ENCODE measurements around the gene CAPN11.

Gene CAPN11

GRCh38 chr6:44226368-44227147 is 67.9 kb downstream of the CAPN11 start:
- peak; percentile 40 for TF ChIP-seq ZNF600 (tag by site-specific recombination; IDR thresholded peaks at IDR 0.05)
- TF ChIP-seq PRDM10 (tag by site-specific recombination; IDR thresholded peaks at IDR 0.05): peak; percentile 79
- TF ChIP-seq ZBTB7A (tag by site-specific recombination; IDR thresholded peaks at IDR 0.05; ENCODE audit: low read depth): no peak
- peak; percentile 42; the same call in 1 of the 2 replicates for TF ChIP-seq PATZ1 (tag by site-specific recombination; IDR thresholded peaks at IDR 0.05)
- no peak for TF ChIP-seq ZNF211 (tag by site-specific recombination; IDR thresholded peaks at IDR 0.05; ENCODE audit: low read depth)
- TF ChIP-seq ZNF645 (tag by site-specific recombination; IDR thresholded peaks at IDR 0.05): 0 out of 2 replicates have a peak, but pooled peaks have one; percentile 43
- no peak for TF ChIP-seq ZNF501 (tag by site-specific recombination; IDR thresholded peaks at IDR 0.05)
- TF ChIP-seq ZNF223 (tag by site-specific recombination; IDR thresholded peaks at IDR 0.05): no peak
- ChIA-PET POLR2A (interaction anchor here (1.0 to 2.0 kb wide), 3 partner anchors 21 to 30 kb away, joined by 3 to 14 read pairs (median 3); partner anchors contain the start of genes HSP90AB1 and SLC35B2), CTCF (interaction anchor here (0.6 to 11.1 kb wide), 4 partner anchors 10 to 135 kb away, joined by 4 to 148 read pairs (median 12); no protein-coding TSS in a partner anchor)
- Histone ChIP-seq H3K9me3 (ENCODE audit: control insufficient read depth, insufficient read depth, low read depth, low read length) (no peaks in the 10 kb centered on the region), H3K27ac (ENCODE audit: extremely low read depth, low read depth, low read length) (no peak overlapping the region), H3K4me3 (ENCODE audit: low read depth, low read length) (no peak overlapping the region), H3K4me1 (ENCODE audit: control insufficient read depth, insufficient read depth, low read length) (peaks cover 22% of the 10 kb centered on the region), H3K36me3 (ENCODE audit: control insufficient read depth in 2 of 2, insufficient read depth in 1 of 2, low read length in 2 of 2) (peaks cover 0 to 33% of the 10 kb centered on the region in 2 experiments; a peak in 2 of 3 replicates)

GRCh38 chr6:44227148-44227793 is 68.7 kb downstream of the CAPN11 start:
- Histone ChIP-seq H3K4me3 (ENCODE audit: low read depth, low read length) (no peak overlapping the region), H3K4me1 (ENCODE audit: control insufficient read depth, insufficient read depth, low read length) (peaks cover 18% of the 10 kb centered on the region), H3K9me3 (ENCODE audit: control insufficient read depth, insufficient read depth, low read depth, low read length) (no peaks in the 10 kb centered on the region), H3K36me3 (ENCODE audit: control insufficient read depth in 2 of 2, insufficient read depth in 1 of 2, low read length in 2 of 2) (peaks cover 0 to 40% of the 10 kb centered on the region in 2 experiments; a peak in 2 of 3 replicates), H3K27ac (ENCODE audit: extremely low read depth, low read depth, low read length) (no peak overlapping the region)
- ChIA-PET CTCF (interaction anchor here (0.5 to 11.1 kb wide), 8 partner anchors 8 to 128 kb away, joined by 3 to 148 read pairs (median 6); no protein-coding TSS in a partner anchor), POLR2A (interaction anchor here (1.0 to 2.0 kb wide), 3 partner anchors 10 to 28 kb away, joined by 3 to 14 read pairs (median 4); partner anchors contain the start of gene HSP90AB1)
- TF ChIP-seq GLIS1 (tag by site-specific recombination; IDR thresholded peaks at IDR 0.05): peak; percentile 73
- TF ChIP-seq ZBTB10 (tag by site-specific recombination; IDR thresholded peaks at IDR 0.05): no peak
- TF ChIP-seq ZNF292 (tag by site-specific recombination; IDR thresholded peaks at IDR 0.05; ENCODE audit: borderline replicate concordance, low read depth): no peak
- no peak for TF ChIP-seq SCRT1 (tag by site-specific recombination; IDR thresholded peaks at IDR 0.05; ENCODE audit: borderline replicate concordance)
- no peak for TF ChIP-seq ZNF549 (tag by site-specific recombination; IDR thresholded peaks at IDR 0.05)
- peak; percentile 70; the same call in 1 of the 2 replicates for TF ChIP-seq ZBTB48 (tag by site-specific recombination; IDR thresholded peaks at IDR 0.05)
- TF ChIP-seq ZNF248 (tag by site-specific recombination; IDR thresholded peaks at IDR 0.05): no peak
- no peak for TF ChIP-seq PRDM1 (tag by site-specific recombination; IDR thresholded peaks at IDR 0.05)
- TF ChIP-seq ZNF404 (tag by site-specific recombination; IDR thresholded peaks at IDR 0.05): no peak
- no peak for TF ChIP-seq ZNF37A (tag by site-specific recombination; IDR thresholded peaks at IDR 0.05)
- TF ChIP-seq ZIC2 (tag by site-specific recombination; IDR thresholded peaks at IDR 0.05): peak; percentile 16; the same call in 1 of the 2 replicates
- TF ChIP-seq GLIS2 (tag by site-specific recombination; IDR thresholded peaks at IDR 0.05): peak; percentile 37; the same call in 1 of the 2 replicates
- no peak for TF ChIP-seq ZNF19 (tag by site-specific recombination; IDR thresholded peaks at IDR 0.05; ENCODE audit: low read depth)
- no peak for TF ChIP-seq ZNF837 (tag by site-specific recombination; IDR thresholded peaks at IDR 0.05)
- TF ChIP-seq SP2 (tag by site-specific recombination; IDR thresholded peaks at IDR 0.05): no peak

Measured in HEK293 (cell line).